Gastroesophageal sphincter (tissue), 4 donors: Measurements from ENCODE around the gene NUP42. TPM values are rescaled to one million over a fixed set of nuclear protein-coding genes. Genes with fewer than 3 reads are reported as not detected.

ENCODE experiments used
- ATAC-seq: fragments of 150-250 bp; one replicate; pipeline ENCODE4 v1.9.1; 2016; ENCODE audit warnings: mild to moderate bottlenecking, moderate library complexity
- H3K27ac ChIP-seq, 4 donors: fragments of 200-600 bp; sonication (generic) in 3 of 4; 1 replicate in 3 of 4; 2 replicates in 1 of 4; pipeline ENCODE4 v1.5.1; 2016 to 2019
- H3K27me3 ChIP-seq: fragments of 200-600 bp; sonication (generic); one replicate; pipeline ENCODE4 v1.5.1; 2019
- H3K36me3 ChIP-seq, 2 donors: fragments of 200-600 bp; sonication (generic); one replicate each; pipeline ENCODE4 v1.5.1; 2019; ENCODE audit warnings: control low read depth in 1 of 2
- H3K4me1 ChIP-seq, 3 donors: fragments of 200-600 bp; sonication (generic); 1 replicate in 2 of 3; 2 replicates in 1 of 3; pipeline ENCODE4 v1.5.1; 2016 to 2019; ENCODE audit warnings: control low read depth in 2 of 3
- H3K4me3 ChIP-seq, 2 donors: fragments of 200-600 bp; sonication (generic); one replicate each; pipeline ENCODE4 v1.5.1; 2019; ENCODE audit warnings: mild to moderate bottlenecking in 1 of 2, moderate library complexity in 1 of 2
- H3K9me3 ChIP-seq, 3 donors: fragments of 200-600 bp; sonication (generic); one replicate each; pipeline ENCODE4 v1.5.1; 2017 to 2019; ENCODE audit warnings: control low read depth in 2 of 3
- CTCF ChIP-seq, 4 experiments: fragments of 200-600 bp in 2 of 4; fragments of 450-650 bp in 2 of 4; sonication (generic) in 1 of 4; IDR thresholded peaks; one replicate each; pipeline ENCODE4 v1.5.1; 2017 to 2019; ENCODE audit warnings: antibody characterized with exemption in 4 of 4, mild to moderate bottlenecking in 2 of 4, moderate library complexity in 2 of 4
- EP300 ChIP-seq: sonication (generic); formaldehyde crosslinking; IDR thresholded peaks from one replicate; pipeline ENCODE4 v1.6.1; 2017; ENCODE audit warnings: antibody characterized with exemption, mild to moderate bottlenecking
- POLR2A ChIP-seq, 2 donors: fragments of 450-650 bp; IDR thresholded peaks; one replicate each; pipeline ENCODE4 v1.6.1; 2017; ENCODE audit warnings: antibody characterized with exemption in 2 of 2, mild to moderate bottlenecking in 2 of 2, moderate library complexity in 1 of 2
- POLR2AphosphoS5 ChIP-seq: sonication (generic); formaldehyde crosslinking; IDR thresholded peaks from one replicate; pipeline ENCODE4 v1.6.1; 2017; ENCODE audit warnings: antibody characterized with exemption
- WGBS, 2 donors: methylation state at CpG; one replicate each; pipeline ENCODE4 v1.1.5; 2018; ENCODE audit warnings: low coverage in 1 of 2; 5-methylcytosine and 5-hydroxymethylcytosine counted together
- total RNA-seq, 4 donors: library from RNA; depleted of rRNA; stranded (reverse); fragments of >200 nt; gene quantifications; one replicate each; pipeline ENCODE4 v1.1.0, GENCODE V29; 2016

The NUP42 gene
- total RNA-seq, 4 donors from 2014 or later: 27.7 to 32.7 (median 31.6) TPM

GRCh38 chr7:23235813-23236221 lies 54.0 kb downstream of the NUP42 start:
- Histone ChIP-seq H3K4me3 (no peak overlapping the region), H3K9me3 (no peaks in the 10 kb centered on the region), H3K27ac (no peak overlapping the region), H3K27me3 (no peaks in the 10 kb centered on the region), H3K4me1 (no peaks in the 10 kb centered on the region), H3K36me3 (no peaks in the 10 kb centered on the region)
- peak; percentile 75 for ATAC-seq
- TF ChIP-seq CTCF (IDR thresholded peaks at IDR 0.05): no peak
- TF ChIP-seq POLR2AphosphoS5: no peak
- TF ChIP-seq POLR2A (IDR thresholded peaks at IDR 0.05): no peak
- no peak for TF ChIP-seq EP300
- 60 to 65% methylated on average over 6 of the region's 6 CpGs for WGBS, 2 donors

DNA sequence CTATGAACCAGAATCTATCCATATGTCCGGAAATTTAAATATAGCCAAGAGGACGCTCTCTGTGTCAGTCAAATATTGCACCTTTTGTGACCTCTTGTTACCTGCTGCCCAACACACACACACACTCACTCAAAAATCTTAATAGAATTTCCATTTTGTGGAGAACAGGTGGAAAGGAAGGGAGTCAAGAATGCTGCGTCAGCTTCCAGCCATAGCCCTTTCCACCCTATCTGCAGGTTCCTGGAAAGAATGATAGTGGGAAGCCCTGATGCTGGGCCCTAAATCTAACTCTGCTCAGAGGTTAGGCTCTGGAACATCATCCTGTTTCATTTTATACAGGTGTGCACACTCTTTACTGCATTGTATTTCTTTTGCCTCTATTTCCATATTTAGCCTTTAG lies 55.2 kb downstream of the NUP42 start:
- no peak overlapping the region for H3K27ac ChIP-seq
- H3K9me3 ChIP-seq: no peaks in the 10 kb centered on the region
- TF ChIP-seq POLR2A (IDR thresholded peaks at IDR 0.05) (no peak), EP300 (no peak)
- no peaks in the 10 kb centered on the region for H3K27me3 ChIP-seq
- no peak for ATAC-seq
- H3K4me1 ChIP-seq: no peaks in the 10 kb centered on the region
- no peak overlapping the region for H3K4me3 ChIP-seq
- H3K36me3 ChIP-seq: no peaks in the 10 kb centered on the region
- 90 to 96% methylated on average over 3 of the region's 3 CpGs for WGBS, 2 donors

DNA sequence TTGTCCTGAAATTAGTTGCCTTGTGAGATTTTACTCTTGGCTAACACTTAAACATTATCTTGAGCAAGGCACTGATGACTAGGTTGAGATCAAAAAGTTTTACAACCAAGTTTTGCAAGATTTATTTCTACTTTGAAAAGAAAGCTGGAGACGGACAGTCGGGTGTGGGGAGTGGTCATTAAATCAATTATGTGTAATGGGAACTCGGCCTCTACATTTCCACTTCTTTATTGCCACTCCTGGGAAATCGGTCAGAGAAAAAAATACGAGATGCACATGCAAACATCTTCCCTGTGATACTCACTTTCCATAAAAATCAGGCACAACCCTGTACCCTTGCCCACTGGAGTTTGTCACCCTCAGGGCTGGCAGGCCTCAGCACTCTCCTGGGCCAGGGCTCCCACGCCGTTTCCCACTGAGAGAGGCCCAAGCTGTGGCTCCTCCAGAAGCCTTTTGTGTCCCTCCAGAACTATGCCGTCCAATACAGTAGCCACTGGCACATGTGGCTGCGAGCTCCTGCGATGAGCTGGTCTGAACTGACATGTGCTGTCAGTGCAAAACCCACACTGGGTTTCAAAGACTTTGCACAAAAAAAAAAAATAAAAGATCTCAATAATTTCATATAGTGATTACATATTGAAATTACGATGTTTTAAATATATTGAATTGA lies 57.3 kb downstream of the NUP42 start:
- WGBS, 2 donors: 94 to 96% methylated on average over 8 to 9 of the region's 11 CpGs
- no peaks in the 10 kb centered on the region for H3K27me3 ChIP-seq
- no peak overlapping the region for H3K27ac ChIP-seq
- H3K9me3 ChIP-seq: no peaks in the 10 kb centered on the region
- ATAC-seq: no peak
- H3K36me3 ChIP-seq: no peaks in the 10 kb centered on the region
- H3K4me1 ChIP-seq: peaks cover 0 to 13% (median 0%) of the 10 kb centered on the region in 3 donors
- H3K4me3 ChIP-seq: no peak overlapping the region
- TF ChIP-seq POLR2A (IDR thresholded peaks at IDR 0.05) (no peak), EP300 (no peak), CTCF (IDR thresholded peaks at IDR 0.05) (no peak), POLR2AphosphoS5 (no peak)

GRCh38 chr7:23239698-23240097 lies 57.9 kb downstream of the NUP42 start:
- H3K27ac ChIP-seq: no peak overlapping the region
- ATAC-seq: no peak
- no peaks in the 10 kb centered on the region for H3K36me3 ChIP-seq
- H3K27me3 ChIP-seq: no peaks in the 10 kb centered on the region
- peaks cover 0 to 13% (median 0%) of the 10 kb centered on the region in 3 donors for H3K4me1 ChIP-seq
- WGBS, 2 donors: 66 to 71% methylated on average over 3 to 4 of the region's 5 CpGs
- no peak for TF ChIP-seq CTCF (IDR thresholded peaks at IDR 0.05)
- TF ChIP-seq POLR2AphosphoS5: no peak
- TF ChIP-seq EP300: no peak
- TF ChIP-seq POLR2A (IDR thresholded peaks at IDR 0.05): no peak
- no peaks in the 10 kb centered on the region for H3K9me3 ChIP-seq
- H3K4me3 ChIP-seq: no peak overlapping the region

DNA sequence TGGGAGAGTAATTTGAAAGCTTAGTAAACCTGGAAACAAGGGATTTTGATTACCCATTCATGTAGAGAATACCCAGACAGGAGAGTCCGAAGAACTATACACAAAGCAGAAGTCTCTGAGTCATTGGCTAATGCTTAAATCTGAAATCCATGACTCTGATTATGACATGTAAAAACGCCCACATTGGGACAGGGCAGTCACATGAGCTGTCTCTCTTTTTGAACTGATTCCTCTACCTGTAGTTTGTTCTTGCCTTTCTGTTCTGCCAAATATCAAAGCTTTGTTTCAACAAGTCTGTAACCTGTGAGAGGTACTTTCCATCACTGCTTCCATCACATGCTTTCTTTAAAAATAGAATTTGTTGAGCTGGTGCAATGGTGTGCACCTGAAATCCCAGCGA lies 60.5 kb downstream of the NUP42 start:
- no peak overlapping the region for H3K4me3 ChIP-seq
- no peaks in the 10 kb centered on the region for H3K36me3 ChIP-seq
- 45 to 57% methylated on average over 2 to 3 of the region's 3 CpGs for whole genome bisulfite sequencing, 2 donors
- H3K27ac ChIP-seq: no peak overlapping the region
- peaks cover 0 to 31% (median 0%) of the 10 kb centered on the region in 3 donors for H3K4me1 ChIP-seq
- ATAC-seq: no peak
- TF ChIP-seq POLR2A (IDR thresholded peaks at IDR 0.05): no peak
- TF ChIP-seq POLR2AphosphoS5: no peak
- TF ChIP-seq CTCF (IDR thresholded peaks at IDR 0.05): no peak
- no peak for TF ChIP-seq EP300
- H3K27me3 ChIP-seq: peaks cover 1% of the 10 kb centered on the region
- H3K9me3 ChIP-seq: no peaks in the 10 kb centered on the region
